RWPE1 (cell line): Measurements from ENCODE around the gene CAMK1D.

Experiments used
- CTCF ChIA-PET: fragments of 350-600 bp; sonication (Branson Sonifier 250); formaldehyde crosslinking; extraction: SDS; loops from one replicate; lab custom pipeline; 2021; lab: Yijun Ruan, JAX
- POLR2A ChIA-PET: fragments of 400-600 bp; formaldehyde crosslinking; extraction: SDS; loops from one replicate; lab custom pipeline; 2020; ENCODE audit warnings: antibody characterized with exemption; ENCODE audit not compliant: low non-redundant PET; lab: Yijun Ruan, JAX
- DNase-seq: peaks from one replicate; pipeline ENCODE4 v3.0.0; 2012; ENCODE audit warnings: low spot score
- H3K27ac ChIP-seq: fragments of 450-650 bp; 2 replicates; pipeline ENCODE4 v1.5.1; 2017
- CTCF ChIP-seq: fragments of 450-650 bp; conservative IDR thresholded peaks from 2 replicates; pipeline ENCODE4 v1.5.1; 2017; ENCODE audit warnings: low read depth, mild to moderate bottlenecking

The CAMK1D gene

GRCh38 chr10:12401466-12401865 is 52.1 kb downstream of the CAMK1D start:
- DNase-seq, result no peak
- TF ChIP-seq CTCF, result no peak
- ChIA-PET CTCF (no interaction called here), POLR2A (no interaction called here)
- no peak overlapping the region for H3K27ac ChIP-seq

GRCh38 chr10:12403119-12403518 is 53.8 kb downstream of the CAMK1D start:
- ChIA-PET POLR2A (interaction anchor here (0.5 kb wide), 1 partner anchor 16 kb away, joined by 3 read pairs; no protein-coding TSS in a partner anchor), CTCF (interaction anchor here (0.7 kb wide), 1 partner anchor 254 kb away, joined by 3 read pairs; no protein-coding TSS in a partner anchor)
- no peak for DNase-seq
- no peak for TF ChIP-seq CTCF
- H3K27ac ChIP-seq, result no peak overlapping the region

DNA sequence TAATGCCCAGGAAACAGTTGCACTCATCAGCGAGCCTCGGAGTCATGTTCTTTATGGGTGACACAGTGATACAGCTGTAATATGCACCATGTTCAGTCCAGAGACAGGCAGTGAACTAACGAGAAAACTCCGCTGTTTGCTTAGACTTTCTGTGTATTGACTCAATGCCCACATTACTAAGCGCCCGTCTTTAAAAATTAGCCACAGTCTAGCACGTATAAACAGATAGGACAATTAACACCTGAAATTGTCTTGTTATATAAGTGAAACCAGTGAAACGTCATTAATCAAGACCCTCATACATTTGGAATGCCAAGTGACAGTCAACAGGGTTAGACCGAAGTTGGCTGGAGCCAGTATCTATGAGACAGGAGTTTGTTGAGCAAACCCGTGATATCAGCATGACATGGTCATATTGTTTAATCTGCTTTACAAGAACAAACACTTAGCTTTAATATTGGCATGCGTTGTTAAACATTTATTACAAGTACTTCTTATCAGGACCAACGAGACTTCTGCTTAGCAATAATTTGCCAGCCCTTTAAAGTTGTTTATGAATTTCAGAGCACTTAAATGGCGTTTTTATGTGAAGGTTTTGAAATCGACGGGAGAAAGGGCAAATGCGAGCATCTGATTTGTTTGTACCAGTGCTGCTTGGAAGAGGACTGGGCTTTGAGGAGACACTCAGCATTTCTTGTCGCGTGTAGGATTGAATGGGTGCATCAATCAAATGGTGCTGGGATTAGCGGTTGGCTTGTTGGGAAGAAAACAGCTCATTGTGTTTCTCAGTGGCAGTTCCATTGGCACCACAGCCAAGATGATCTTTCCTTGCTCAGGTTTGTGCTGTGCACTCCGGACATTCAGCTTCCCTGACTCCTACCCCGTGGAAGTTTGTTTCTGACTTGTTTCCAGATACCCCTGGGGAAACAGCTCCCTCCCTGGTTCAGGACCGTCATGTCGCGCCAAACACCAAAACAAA is 56.3 kb downstream of the CAMK1D start:
- CTCF ChIA-PET, result interaction anchor here (0.6 to 0.7 kb wide), 2 partner anchors 9 to 694 kb away, joined by 3 read pairs; partner anchors contain the start of gene OPTN

DNA sequence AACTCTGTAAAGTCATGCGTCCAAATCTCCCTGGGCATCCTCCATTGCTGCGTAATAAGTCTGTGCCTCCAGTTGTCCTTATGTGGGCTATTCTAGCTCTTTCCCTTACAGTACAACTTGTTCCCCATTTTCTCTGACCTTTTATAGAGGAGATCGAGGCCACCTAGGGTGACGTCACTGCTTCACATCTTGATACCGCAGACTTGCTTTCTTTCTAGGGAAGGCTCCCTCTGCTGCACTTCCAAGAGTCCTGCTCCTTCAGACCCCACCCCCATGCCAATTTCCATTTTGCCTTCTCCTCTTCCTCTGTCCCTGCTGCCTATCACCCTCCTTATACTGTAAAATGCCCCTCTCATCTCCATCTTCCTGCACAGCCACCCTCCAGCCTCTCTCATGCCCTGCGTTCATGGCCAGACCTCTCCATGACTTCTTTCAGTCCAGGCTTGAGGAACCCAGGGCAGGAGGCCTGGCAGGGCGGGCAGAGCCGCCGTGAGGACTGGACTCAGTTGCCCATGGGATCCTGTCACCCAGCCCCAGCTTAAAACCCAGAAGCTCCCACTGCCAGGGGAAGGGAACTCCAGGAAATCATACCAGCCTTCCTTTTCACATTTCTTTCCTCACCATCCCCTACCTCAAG is 57.5 kb downstream of the CAMK1D start:
- POLR2A ChIA-PET, result no interaction called here
- no peak overlapping the region for H3K27ac ChIP-seq
- CTCF ChIA-PET, result no interaction called here
- DNase-seq, result no peak
- TF ChIP-seq CTCF, result no peak

More for the DNA sequence above, 56.3 kb downstream of the CAMK1D start:
- POLR2A ChIA-PET, result no interaction called here
- H3K27ac ChIP-seq, result no peak overlapping the region
- DNase-seq, result no peak
- TF ChIP-seq CTCF, result no peak

DNA sequence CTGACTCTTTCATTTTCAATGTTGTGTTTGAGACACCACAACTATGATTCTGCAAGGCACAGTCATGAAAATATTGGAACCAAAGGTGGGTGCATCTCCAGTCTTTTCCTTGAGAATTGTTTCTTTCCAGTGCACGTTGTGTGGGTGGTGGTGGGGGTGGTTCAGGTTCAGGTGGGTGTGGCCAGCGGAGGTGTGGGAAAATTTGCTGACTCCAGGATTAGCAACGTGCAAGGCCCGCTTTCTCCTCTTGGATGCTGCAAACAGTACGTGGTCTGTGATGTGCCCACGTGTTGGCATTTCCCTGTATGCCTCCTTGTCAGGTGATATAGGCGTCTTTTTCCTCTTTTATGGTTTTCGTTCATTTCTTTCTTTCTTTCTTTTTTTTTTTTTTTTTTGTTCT is 59.1 kb downstream of the CAMK1D start:
- ChIA-PET POLR2A (no interaction called here), CTCF (no interaction called here)
- TF ChIP-seq CTCF, result no peak
- no peak for DNase-seq
- no peak overlapping the region for H3K27ac ChIP-seq

DNA sequence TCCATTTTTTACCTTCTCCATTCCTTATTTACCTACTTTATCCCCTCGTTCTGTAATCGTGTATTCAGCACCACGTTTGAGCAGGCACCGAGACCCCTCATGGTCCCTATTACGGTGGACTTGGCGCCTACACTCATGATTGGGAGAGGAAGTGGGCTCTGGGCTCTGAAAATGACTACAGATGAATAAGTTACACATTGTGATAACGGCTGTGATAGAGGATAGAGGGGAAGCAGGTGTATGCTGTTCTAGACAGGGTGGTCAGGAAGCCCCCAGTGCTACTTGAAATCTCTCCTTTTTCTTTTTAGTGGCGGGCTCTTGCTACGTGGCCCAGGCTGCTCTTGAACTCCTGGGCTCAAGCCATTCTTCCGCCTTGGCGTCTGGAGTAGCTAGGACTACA is 59.8 kb downstream of the CAMK1D start:
- POLR2A ChIA-PET, result no interaction called here

More for the DNA sequence above, 59.8 kb downstream of the CAMK1D start:
- CTCF ChIA-PET, result no interaction called here
- no peak for TF ChIP-seq CTCF
- no peak overlapping the region for H3K27ac ChIP-seq
- DNase-seq, result no peak
